Measurements from ENCODE around the gene SERINC2. TPM values are rescaled to one million over a fixed set of nuclear protein-coding genes. Genes with fewer than 3 reads are reported as not detected.
"Not testable (repeated sequence)": the region's sequence is repeated elsewhere in the genome, so short reads cannot be mapped to it uniquely, and the experiment has no call there.

Gene SERINC2
- total RNA-seq, 1 donor from 2014 or later = 9.6 TPM

DNA sequence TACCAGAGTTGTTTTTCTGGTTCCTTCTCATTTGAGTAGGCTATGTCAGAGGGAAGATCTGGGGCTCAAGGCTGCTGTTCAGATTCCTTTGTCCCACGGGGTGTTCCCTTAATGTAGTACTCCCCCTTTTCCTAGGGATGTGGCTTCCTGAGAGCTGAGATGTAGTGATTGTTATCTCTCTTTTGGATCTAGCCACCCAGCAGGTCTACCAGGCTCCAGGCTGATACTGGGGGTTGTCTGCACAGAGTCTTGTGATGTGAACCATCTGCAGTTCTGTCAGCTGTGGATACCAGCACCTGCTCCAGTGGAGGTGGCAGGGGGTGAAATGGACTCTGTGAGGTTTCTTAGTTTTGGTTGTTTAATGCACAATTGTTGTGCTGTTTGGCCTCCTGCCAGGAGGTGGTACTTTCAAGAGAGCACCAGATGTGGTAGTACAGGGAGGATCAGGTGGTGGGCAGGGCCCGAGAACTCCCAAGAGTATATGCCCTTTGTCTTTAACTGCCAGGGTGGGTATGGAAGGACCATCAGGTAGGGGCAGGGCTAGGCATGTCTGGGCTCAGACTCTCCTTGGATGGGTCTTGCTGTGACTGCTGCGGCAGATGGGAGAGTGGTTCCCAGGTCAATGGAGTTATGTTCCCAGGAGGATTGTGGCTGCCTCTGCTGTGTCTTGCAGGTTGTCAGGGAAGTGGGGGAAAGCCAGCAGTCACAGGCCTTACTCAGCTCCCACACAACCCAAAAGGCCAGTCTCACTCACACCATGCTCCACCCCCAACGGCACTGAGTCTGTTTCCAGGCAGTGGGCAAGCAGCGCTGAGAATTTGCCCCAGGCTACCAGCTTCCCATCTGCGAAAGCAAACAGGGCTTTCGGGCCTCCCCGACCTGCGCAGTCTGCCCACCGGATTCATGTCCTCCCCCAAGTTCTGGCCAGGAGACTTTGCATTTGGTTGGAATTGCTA lies 64.2 kb downstream of the SERINC2 start:
- Mint-ChIP-seq H3K36me3 (peaks cover 2% of the 10 kb centered on the region), H3K4me3 (no peak overlapping the region), H3K4me1 (peaks cover 4% of the 10 kb centered on the region), H3K9me3 (peaks cover 10% of the 10 kb centered on the region), H3K27ac (no peak overlapping the region), H3K27me3 (ENCODE audit: insufficient read depth, low read depth) (peaks cover 5% of the 10 kb centered on the region)
- Histone ChIP-seq H3K36me3 (no peaks in the 10 kb centered on the region), H3K79me2 (ENCODE audit: low read depth) (no peaks in the 10 kb centered on the region), H3K4me2 (no peak overlapping the region), H3K27ac (no peak overlapping the region), H3K9me3 (ENCODE audit: low read depth) (no peaks in the 10 kb centered on the region), H3K27me3 (no peaks in the 10 kb centered on the region), H3F3A (ENCODE audit: low read depth) (no peaks in the 10 kb centered on the region), H2AFZ (replicated peaks) (no peak overlapping the region), H3K9ac (no peak overlapping the region), H3K4me3 (no peak overlapping the region), H4K20me1 (ENCODE audit: low read depth) (no peaks in the 10 kb centered on the region), H3K4me1 (no peaks in the 10 kb centered on the region)
- TF ChIP-seq EZH2phosphoT487 (IDR thresholded peaks at IDR 0.05) = no peak
- TF ChIP-seq, protein P1, sequence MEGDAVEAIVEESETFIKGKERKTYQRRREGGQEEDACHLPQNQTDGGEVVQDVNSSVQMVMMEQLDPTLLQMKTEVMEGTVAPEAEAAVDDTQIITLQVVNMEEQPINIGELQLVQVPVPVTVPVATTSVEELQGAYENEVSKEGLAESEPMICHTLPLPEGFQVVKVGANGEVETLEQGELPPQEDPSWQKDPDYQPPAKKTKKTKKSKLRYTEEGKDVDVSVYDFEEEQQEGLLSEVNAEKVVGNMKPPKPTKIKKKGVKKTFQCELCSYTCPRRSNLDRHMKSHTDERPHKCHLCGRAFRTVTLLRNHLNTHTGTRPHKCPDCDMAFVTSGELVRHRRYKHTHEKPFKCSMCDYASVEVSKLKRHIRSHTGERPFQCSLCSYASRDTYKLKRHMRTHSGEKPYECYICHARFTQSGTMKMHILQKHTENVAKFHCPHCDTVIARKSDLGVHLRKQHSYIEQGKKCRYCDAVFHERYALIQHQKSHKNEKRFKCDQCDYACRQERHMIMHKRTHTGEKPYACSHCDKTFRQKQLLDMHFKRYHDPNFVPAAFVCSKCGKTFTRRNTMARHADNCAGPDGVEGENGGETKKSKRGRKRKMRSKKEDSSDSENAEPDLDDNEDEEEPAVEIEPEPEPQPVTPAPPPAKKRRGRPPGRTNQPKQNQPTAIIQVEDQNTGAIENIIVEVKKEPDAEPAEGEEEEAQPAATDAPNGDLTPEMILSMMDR (IDR thresholded peaks at IDR 0.05) = no peak
- no peak for TF ChIP-seq EZH2 (IDR thresholded peaks at IDR 0.05)
- no peak for DNase-seq (ENCODE audit: low spot score)

DNA sequence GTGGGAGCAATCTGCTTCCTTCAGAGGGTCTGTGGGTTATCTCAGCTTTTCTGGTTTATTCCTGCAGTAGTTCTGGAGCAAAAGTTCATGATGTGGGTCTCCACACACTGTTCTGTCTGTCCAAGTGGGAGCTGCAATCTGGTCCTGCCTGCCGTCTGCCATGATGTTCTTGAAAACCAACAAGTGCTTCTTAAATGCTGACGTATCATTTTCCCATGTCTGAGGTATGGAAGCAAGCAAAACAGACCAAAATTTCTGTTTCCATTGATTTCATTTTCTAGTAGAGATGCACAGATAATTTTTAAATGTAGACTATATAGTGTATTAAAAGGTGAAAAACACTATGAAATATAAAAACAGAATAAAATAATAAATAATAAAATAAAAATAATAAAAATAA lies 65.2 kb downstream of the SERINC2 start:
- Histone ChIP-seq H3K9ac (no peak overlapping the region), H3K79me2 (ENCODE audit: low read depth) (no peaks in the 10 kb centered on the region), H3K4me2 (no peak overlapping the region), H3F3A (ENCODE audit: low read depth) (no peaks in the 10 kb centered on the region), H4K20me1 (ENCODE audit: low read depth) (no peaks in the 10 kb centered on the region), H3K4me3 (no peak overlapping the region), H3K4me1 (no peaks in the 10 kb centered on the region), H3K36me3 (no peaks in the 10 kb centered on the region), H3K27ac (no peak overlapping the region), H3K27me3 (no peaks in the 10 kb centered on the region), H2AFZ (replicated peaks) (no peak overlapping the region), H3K9me3 (ENCODE audit: low read depth) (no peaks in the 10 kb centered on the region)
- Mint-ChIP-seq H3K27me3 (ENCODE audit: insufficient read depth, low read depth) (peaks cover 5% of the 10 kb centered on the region), H3K9me3 (peaks cover 10% of the 10 kb centered on the region), H3K27ac (no peak overlapping the region), H3K4me3 (no peak overlapping the region), H3K4me1 (peaks cover 4% of the 10 kb centered on the region), H3K36me3 (peaks cover 2% of the 10 kb centered on the region)
- no peak for DNase-seq (ENCODE audit: low spot score)
- TF ChIP-seq EZH2 (IDR thresholded peaks at IDR 0.05) = no peak
- TF ChIP-seq, protein P1 (IDR thresholded peaks at IDR 0.05) = no peak
- no peak for TF ChIP-seq EZH2phosphoT487 (IDR thresholded peaks at IDR 0.05)

DNA sequence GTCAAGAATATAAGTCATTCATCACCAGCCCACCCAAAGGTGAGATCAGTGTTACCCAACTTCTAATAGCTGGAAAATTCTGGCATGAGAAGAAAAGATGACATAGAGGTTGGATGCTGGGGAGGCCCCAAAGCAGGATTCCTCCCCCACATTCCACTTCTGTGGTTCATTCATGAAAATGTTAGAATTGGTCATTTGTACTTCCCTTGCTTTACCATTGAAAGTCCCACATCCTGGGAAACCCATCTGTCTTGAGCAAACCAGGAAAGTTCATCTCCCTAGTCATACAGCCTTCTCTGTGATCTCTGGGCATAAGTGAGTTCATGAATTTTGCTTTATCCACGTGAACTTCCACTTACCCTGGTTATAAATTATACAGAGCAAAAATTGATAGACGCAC lies 66.8 kb downstream of the SERINC2 start:
- H4K20me1 ChIP-seq (ENCODE audit: low read depth) = no peaks in the 10 kb centered on the region
- H3K4me2 ChIP-seq = no peak overlapping the region
- Mint-ChIP-seq H3K27ac (no peak overlapping the region), H3K4me1 (peaks cover 4% of the 10 kb centered on the region), H3K27me3 (ENCODE audit: insufficient read depth, low read depth) (peaks cover 7% of the 10 kb centered on the region), H3K36me3 (peaks cover 2% of the 10 kb centered on the region), H3K9me3 (peaks cover 10% of the 10 kb centered on the region), H3K4me3 (no peak overlapping the region)
- H3K4me3 ChIP-seq = no peak overlapping the region
- H3K36me3 ChIP-seq = no peaks in the 10 kb centered on the region
- no peaks in the 10 kb centered on the region for H3K27me3 ChIP-seq
- H3K79me2 ChIP-seq (ENCODE audit: low read depth) = no peaks in the 10 kb centered on the region
- no peak overlapping the region for H3K9ac ChIP-seq
- H3K4me1 ChIP-seq = peaks cover 9% of the 10 kb centered on the region
- no peak overlapping the region for H3K27ac ChIP-seq
- no peak for DNase-seq (ENCODE audit: low spot score)
- TF ChIP-seq, protein P1 (IDR thresholded peaks at IDR 0.05) = no peak
- TF ChIP-seq EZH2 (IDR thresholded peaks at IDR 0.05) = no peak
- no peaks in the 10 kb centered on the region for H3K9me3 ChIP-seq (ENCODE audit: low read depth)
- H3F3A ChIP-seq (ENCODE audit: low read depth) = no peaks in the 10 kb centered on the region
- H2AFZ ChIP-seq (replicated peaks) = no peak overlapping the region

DNA sequence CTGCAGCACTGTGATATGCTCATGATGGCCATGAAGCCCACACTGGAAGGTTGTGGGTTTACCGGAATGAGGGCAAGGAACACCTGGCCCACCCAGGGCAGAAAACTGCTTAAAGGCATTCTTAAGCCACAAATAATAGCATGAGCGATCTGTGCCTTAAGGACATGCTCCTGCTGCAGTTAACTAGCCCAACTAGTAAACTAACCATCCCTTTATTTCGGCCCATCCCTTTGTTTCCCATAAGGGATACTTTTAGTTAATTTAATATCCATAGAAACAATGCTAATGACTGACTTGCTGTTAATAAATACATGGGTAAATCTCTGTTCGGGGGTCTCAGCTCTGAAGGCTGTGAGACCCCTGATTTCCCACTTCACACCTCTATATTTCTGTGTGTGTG lies 67.4 kb downstream of the SERINC2 start:
- H3K36me3 Mint-ChIP-seq; H2AFZ ChIP-seq (replicated peaks); H3F3A ChIP-seq (ENCODE audit: low read depth); H3K9me3 ChIP-seq (ENCODE audit: low read depth); H3K4me2 ChIP-seq; H3K27me3 ChIP-seq; H3K4me1 Mint-ChIP-seq; H3K36me3 ChIP-seq; H3K4me3 Mint-ChIP-seq; H3K9ac ChIP-seq; DNase-seq (ENCODE audit: low spot score); H3K27me3 Mint-ChIP-seq (ENCODE audit: insufficient read depth, low read depth); H3K4me1 ChIP-seq; H3K27ac ChIP-seq; H4K20me1 ChIP-seq (ENCODE audit: low read depth); H3K9me3 Mint-ChIP-seq; H3K79me2 ChIP-seq (ENCODE audit: low read depth); H3K27ac Mint-ChIP-seq; H3K4me3 ChIP-seq: not testable (repeated sequence)
